SU-DHL-6 (cell line): ENCODE data around the gene TICRR.

Experiments
- H2AFZ ChIP-seq: fragments of 200-600 bp; sonication (generic); 2 replicates; pipeline ENCODE4 v1.6.1; 2014; ENCODE audit warnings: low read depth, mild to moderate bottlenecking, moderate library complexity, mixed read lengths, antibody characterized with exemption, low read length; ENCODE audit not compliant: severe bottlenecking
- H3F3A ChIP-seq: fragments of 200-600 bp; shearing (Covaris generic); 2 replicates; pipeline ENCODE4 v1.6.0; 2016; ENCODE audit warnings: antibody characterized with exemption, mild to moderate bottlenecking; ENCODE audit not compliant: insufficient read depth
- H3K27ac ChIP-seq: fragments of 200-600 bp; sonication (generic); 2 replicates; pipeline ENCODE4 v1.5.1; 2016; ENCODE audit warnings: low read depth, mild to moderate bottlenecking, low read length, moderate library complexity, mixed read lengths
- H3K27me3 ChIP-seq: fragments of 200-600 bp; sonication (generic), shearing (Covaris generic); 2 replicates; pipeline ENCODE4 v1.6.0; 2014; ENCODE audit warnings: mild to moderate bottlenecking, low read length
- H3K36me3 ChIP-seq: fragments of 200-600 bp; sonication (generic); 2 replicates; pipeline ENCODE4 v1.6.1; 2014; ENCODE audit warnings: mild to moderate bottlenecking, low read length, mixed read lengths
- H3K4me2 ChIP-seq: fragments of 300-600, 200-600 bp; shearing (Covaris generic), sonication (generic); 2 replicates; pipeline ENCODE4 v1.6.0; 2014; ENCODE audit warnings: low read length, low read depth, mild to moderate bottlenecking; ENCODE audit not compliant: poor library complexity, severe bottlenecking
- H3K4me3 ChIP-seq: fragments of 200-600 bp; sonication (generic); 2 replicates; pipeline ENCODE4 v1.5.1; 2014; ENCODE audit warnings: antibody characterized with exemption, low read length, mild to moderate bottlenecking, mixed read lengths; ENCODE audit not compliant: insufficient read depth, poor library complexity, severe bottlenecking
- H3K79me2 ChIP-seq: fragments of 200-600 bp; sonication (generic); 2 replicates; pipeline ENCODE4 v1.6.1; 2014; ENCODE audit warnings: mild to moderate bottlenecking, low read length, moderate library complexity; ENCODE audit not compliant: insufficient read depth
- H3K9ac ChIP-seq: fragments of 200-600 bp; sonication (generic); 2 replicates; pipeline ENCODE4 v1.7.0; 2014; ENCODE audit warnings: mild to moderate bottlenecking, low read length
- H3K9me2 ChIP-seq: fragments of 200-600 bp; sonication (generic); replicated peaks from 2 replicates; pipeline ENCODE4 v1.6.1; 2014; ENCODE audit warnings: low read length; ENCODE audit not compliant: insufficient read depth
- H3K9me3 ChIP-seq: fragments of 200-600 bp; sonication (generic); 2 replicates; pipeline ENCODE4 v1.6.1; 2014; ENCODE audit warnings: low read length, mixed read lengths; ENCODE audit not compliant: insufficient read depth
- H4K20me1 ChIP-seq: fragments of 200-600 bp; sonication (generic); 2 replicates; pipeline ENCODE4 v1.6.1; 2014; ENCODE audit warnings: low read depth, mild to moderate bottlenecking, antibody characterized with exemption, low read length, moderate library complexity, mixed read lengths
- EZH2phosphoT487 ChIP-seq: fragments of 200-600 bp; sonication (generic), shearing (Covaris generic); conservative IDR thresholded peaks from 2 replicates; pipeline ENCODE4 v1.6.1; 2018; ENCODE audit warnings: mild to moderate bottlenecking, antibody characterized with exemption, low read length, moderate library complexity, mixed read lengths
- TF ChIP-seq, protein P1 (sequence below): fragments of 200-600 bp; sonication (generic); IDR thresholded peaks from one replicate; pipeline ENCODE4 v1.5.1; 2017; ENCODE audit warnings: antibody characterized with exemption, mild to moderate bottlenecking, low read length, moderate library complexity; ENCODE audit not compliant: insufficient read depth, poor library complexity, severe bottlenecking

The TICRR gene

DNA sequence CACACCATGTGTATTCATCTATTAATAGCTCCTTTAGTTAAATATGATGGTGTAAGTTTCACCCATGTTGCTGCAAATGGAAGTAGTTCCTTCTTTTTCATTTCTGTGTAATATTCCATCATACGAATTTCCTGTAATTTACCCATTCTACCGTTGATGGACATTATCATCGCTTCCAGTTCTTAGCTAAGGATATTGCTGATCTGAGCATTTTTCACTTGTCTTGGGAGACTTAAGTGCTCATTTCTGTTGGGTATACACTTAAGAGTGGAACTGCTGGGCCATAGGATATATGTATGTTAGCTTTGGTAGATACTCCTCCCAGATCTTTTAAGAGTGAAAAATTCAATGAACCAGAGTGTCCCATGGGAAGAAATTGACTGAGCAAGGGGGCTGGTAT lies 92.9 kb downstream of the TICRR start:
- Histone ChIP-seq H3K27me3 (no peaks in the 10 kb centered on the region), H3K36me3 (no peaks in the 10 kb centered on the region), H3K4me2 (no peak overlapping the region), H3K9me2 (no peaks in the 10 kb centered on the region), H3F3A (no peaks in the 10 kb centered on the region), H3K9me3 (no peaks in the 10 kb centered on the region), H3K9ac (no peak overlapping the region), H3K4me3 (no peak overlapping the region), H3K79me2 (no peaks in the 10 kb centered on the region), H3K27ac (no peak overlapping the region), H4K20me1 (no peaks in the 10 kb centered on the region), H2AFZ (no peak overlapping the region)
- TF ChIP-seq, protein P1, sequence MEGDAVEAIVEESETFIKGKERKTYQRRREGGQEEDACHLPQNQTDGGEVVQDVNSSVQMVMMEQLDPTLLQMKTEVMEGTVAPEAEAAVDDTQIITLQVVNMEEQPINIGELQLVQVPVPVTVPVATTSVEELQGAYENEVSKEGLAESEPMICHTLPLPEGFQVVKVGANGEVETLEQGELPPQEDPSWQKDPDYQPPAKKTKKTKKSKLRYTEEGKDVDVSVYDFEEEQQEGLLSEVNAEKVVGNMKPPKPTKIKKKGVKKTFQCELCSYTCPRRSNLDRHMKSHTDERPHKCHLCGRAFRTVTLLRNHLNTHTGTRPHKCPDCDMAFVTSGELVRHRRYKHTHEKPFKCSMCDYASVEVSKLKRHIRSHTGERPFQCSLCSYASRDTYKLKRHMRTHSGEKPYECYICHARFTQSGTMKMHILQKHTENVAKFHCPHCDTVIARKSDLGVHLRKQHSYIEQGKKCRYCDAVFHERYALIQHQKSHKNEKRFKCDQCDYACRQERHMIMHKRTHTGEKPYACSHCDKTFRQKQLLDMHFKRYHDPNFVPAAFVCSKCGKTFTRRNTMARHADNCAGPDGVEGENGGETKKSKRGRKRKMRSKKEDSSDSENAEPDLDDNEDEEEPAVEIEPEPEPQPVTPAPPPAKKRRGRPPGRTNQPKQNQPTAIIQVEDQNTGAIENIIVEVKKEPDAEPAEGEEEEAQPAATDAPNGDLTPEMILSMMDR: no peak
- no peak for TF ChIP-seq EZH2phosphoT487

DNA sequence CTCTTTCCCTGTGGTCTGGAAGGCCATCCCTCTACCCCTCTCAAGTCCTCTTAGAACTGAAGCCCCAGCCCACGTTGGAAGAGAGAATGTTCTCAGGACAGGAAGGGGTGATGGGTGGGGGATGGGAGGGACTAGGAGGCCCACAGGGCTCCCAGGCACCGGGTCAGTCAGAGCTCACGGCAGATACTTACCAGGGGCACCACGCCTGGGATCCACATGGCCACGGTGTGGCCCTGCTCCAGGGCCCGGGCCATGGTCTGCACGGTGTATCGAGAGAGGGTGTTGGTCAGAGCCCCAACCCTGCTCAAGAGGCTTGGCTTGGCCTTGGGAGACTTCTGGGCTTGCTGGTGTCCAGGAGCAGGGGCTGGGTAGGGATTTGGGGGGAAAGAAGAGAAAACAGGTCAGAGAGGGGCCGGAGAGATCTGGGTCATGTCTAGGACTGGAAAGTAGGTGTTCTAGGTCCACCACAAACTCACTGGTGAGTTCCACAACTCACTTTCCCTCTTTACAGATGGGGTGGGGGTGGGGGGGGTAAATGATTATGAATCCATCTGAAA lies 94.1 kb downstream of the TICRR start:
- H3K27me3 ChIP-seq: no peaks in the 10 kb centered on the region
- H2AFZ ChIP-seq: no peak overlapping the region
- H3K9me3 ChIP-seq: no peaks in the 10 kb centered on the region
- no peak overlapping the region for H3K9ac ChIP-seq
- H3K27ac ChIP-seq: no peak overlapping the region
- H3F3A ChIP-seq: no peaks in the 10 kb centered on the region
- no peak overlapping the region for H3K4me3 ChIP-seq
- no peaks in the 10 kb centered on the region for H4K20me1 ChIP-seq
- no peaks in the 10 kb centered on the region for H3K79me2 ChIP-seq
- H3K36me3 ChIP-seq: no peaks in the 10 kb centered on the region
- TF ChIP-seq EZH2phosphoT487: no peak
- TF ChIP-seq, protein P1: no peak
- H3K9me2 ChIP-seq: no peaks in the 10 kb centered on the region
- H3K4me2 ChIP-seq: no peak overlapping the region

DNA sequence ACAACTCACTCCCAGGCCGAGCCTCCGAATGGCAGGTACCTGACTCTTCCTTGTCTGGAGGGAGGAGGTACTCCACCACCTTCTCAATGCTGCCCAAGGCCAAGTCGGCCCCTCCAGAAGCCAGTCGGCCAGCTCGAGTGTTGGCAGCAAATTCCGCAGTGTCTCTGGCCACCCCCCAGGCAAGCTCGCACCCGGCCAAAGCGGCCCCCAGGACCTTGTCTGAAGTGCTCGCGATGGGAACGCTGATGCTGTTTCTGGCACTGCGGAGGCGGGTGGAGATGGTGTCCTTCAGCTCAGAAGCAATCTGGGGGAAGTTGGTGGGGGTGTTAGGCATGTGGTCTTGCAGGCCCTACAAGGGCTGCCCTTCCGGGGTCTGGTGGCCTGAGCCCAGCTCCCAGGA lies 94.7 kb downstream of the TICRR start:
- no peak overlapping the region for H3K9ac ChIP-seq
- no peaks in the 10 kb centered on the region for H3K9me2 ChIP-seq
- no peak overlapping the region for H3K27ac ChIP-seq
- no peaks in the 10 kb centered on the region for H3F3A ChIP-seq
- H3K27me3 ChIP-seq: 0 out of 2 replicates have a peak, but pooled peaks cover under 1% of the 10 kb centered on the region
- H3K4me2 ChIP-seq: no peak overlapping the region
- no peaks in the 10 kb centered on the region for H4K20me1 ChIP-seq
- TF ChIP-seq, protein P1: no peak
- TF ChIP-seq EZH2phosphoT487: no peak
- H3K4me3 ChIP-seq: no peak overlapping the region
- H3K36me3 ChIP-seq: no peaks in the 10 kb centered on the region
- H3K79me2 ChIP-seq: no peaks in the 10 kb centered on the region
- H2AFZ ChIP-seq: no peak overlapping the region
- H3K9me3 ChIP-seq: no peaks in the 10 kb centered on the region
